Gastrocnemius medialis (tissue), 4 donors: ENCODE results near the gene CTCF. TPM values are rescaled to one million over a fixed set of nuclear protein-coding genes. Genes with fewer than 3 reads are reported as not detected.

ENCODE experiments used
- ATAC-seq, 2 donors: fragments of 150-250 bp; one replicate each; pipeline ENCODE4 v1.9.1; 2016
- DNase-seq, 2 donors: peaks; one replicate each; pipeline ENCODE4 v3.0.0-alpha.2; 2019
- H3K27ac ChIP-seq, 4 donors: fragments of 200-600 bp; sonication (generic); 1 replicate in 1 of 4; 2 replicates in 3 of 4; pipeline ENCODE4 v1.5.1; 2016 to 2018; ENCODE audit warnings: mild to moderate bottlenecking in 2 of 4, moderate library complexity in 1 of 4
- H3K27me3 ChIP-seq, 3 donors: fragments of 200-600 bp; sonication (generic) in 2 of 3; 1 replicate in 1 of 3; 2 replicates in 2 of 3; pipeline versions ENCODE4 v1.5.1 to v1.6.0; 2016 to 2019; ENCODE audit warnings: mild to moderate bottlenecking in 1 of 3, moderate library complexity in 1 of 3
- H3K36me3 ChIP-seq, 2 donors: fragments of 200-600 bp; sonication (generic) in 1 of 2; one replicate each; pipeline ENCODE4 v1.5.1; 2017 to 2018
- H3K4me1 ChIP-seq, 2 donors: fragments of 200-600 bp; sonication (generic) in 1 of 2; one replicate each; pipeline ENCODE4 v1.5.1; 2016 to 2017; ENCODE audit warnings: mild to moderate bottlenecking in 2 of 2
- H3K4me3 ChIP-seq, 4 donors: fragments of 200-600 bp; sonication (generic) in 3 of 4; 1 replicate in 1 of 4; 2 replicates in 3 of 4; pipeline ENCODE4 v1.5.1; 2016 to 2019; ENCODE audit warnings: mild to moderate bottlenecking in 2 of 4
- H3K9me3 ChIP-seq, 3 donors: fragments of 200-600 bp; sonication (generic) in 2 of 3; 1 replicate in 1 of 3; 2 replicates in 2 of 3; pipeline ENCODE4 v1.5.1; 2016 to 2019
- CTCF ChIP-seq, 5 experiments: fragments of 450-650 bp in 3 of 5; fragments of 200-600 bp in 2 of 5; sonication (generic) in 2 of 5; IDR thresholded peaks in 4 of 5; conservative IDR thresholded peaks in 1 of 5; 1 replicate in 4 of 5; 2 replicates in 1 of 5; pipeline ENCODE4 v1.5.1; 2016 to 2019; ENCODE audit warnings: antibody characterized with exemption in 5 of 5, mild to moderate bottlenecking in 3 of 5, moderate library complexity in 3 of 5
- POLR2A ChIP-seq, 2 donors: fragments of 450-650 bp; IDR thresholded peaks; one replicate each; pipeline ENCODE4 v1.6.1; 2017; ENCODE audit warnings: antibody characterized with exemption in 2 of 2, mild to moderate bottlenecking in 2 of 2, moderate library complexity in 2 of 2
- in situ Hi-C, 4 donors: fragments of 200-750 bp; cut with MboI; loops; one replicate each; pipeline versions ENCODE4 v1.15.0 to v1.8.0; 2017; ENCODE audit warnings: low sequenced_read_pairs in 4 of 4
- intact Hi-C: fragments of 100-400 bp; cut with DNase I; formaldehyde crosslinking; loops from one replicate; pipeline ENCODE4 v1.15.1; 2023; ENCODE audit warnings: low total_unique reads
- total RNA-seq, 4 donors: library from RNA; depleted of rRNA; stranded (reverse); fragments of >200 nt; gene quantifications; one replicate each; pipeline versions ENCODE4 v1.1.0 to v1.2.3, GENCODE V29; 2016

The CTCF gene
- total RNA-seq, 4 donors from 2014 or later, result 25.9 to 35.9 (median 30.3) TPM

GRCh38 chr16:67549240-67549639 lies 13.1 kb upstream of the CTCF start:
- DNase-seq (no peak), ATAC-seq (no peak)
- Histone ChIP-seq H3K4me3 (no peak overlapping the region), H3K9me3 (no peaks in the 10 kb centered on the region), H3K4me1 (peaks cover 56 to 63% of the 10 kb centered on the region in 2 donors), H3K27ac (peak overlapping the region; percentile 2 to 74 (median 40)), H3K27me3 (no peaks in the 10 kb centered on the region), H3K36me3 (peaks cover 0 to 22% of the 10 kb centered on the region in 2 donors)
- intact Hi-C loops, result no loop called here
- TF ChIP-seq CTCF (IDR thresholded peaks at IDR 0.05 in 4 of 5, conservative IDR thresholded peaks at IDR 0.05 in 1 of 5) (no peak), POLR2A (IDR thresholded peaks at IDR 0.05) (no peak)
- in situ Hi-C loops, result loop anchor here in 1 of 4 donors (10.0 kb wide), 1 partner anchor 96 kb away; the partner anchor contains the start of gene CARMIL2

GRCh38 chr16:67549936-67550335 lies 12.4 kb upstream of the CTCF start:
- DNase-seq (no peak), ATAC-seq (no peak)
- Histone ChIP-seq H3K27me3 (no peaks in the 10 kb centered on the region), H3K4me3 (no peak overlapping the region), H3K4me1 (peaks cover 56 to 63% of the 10 kb centered on the region in 2 donors), H3K36me3 (peaks cover 0 to 16% of the 10 kb centered on the region in 2 donors), H3K9me3 (no peaks in the 10 kb centered on the region), H3K27ac (peak overlapping the region; percentile 2 to 53 (median 33))
- TF ChIP-seq POLR2A (IDR thresholded peaks at IDR 0.05), result no peak
- TF ChIP-seq CTCF (IDR thresholded peaks at IDR 0.05 in 4 of 5, conservative IDR thresholded peaks at IDR 0.05 in 1 of 5), result no peak
- intact Hi-C loops, result loop anchor here (10.0 kb wide), 1 partner anchor 385 kb away; the partner anchor contains the start of genes CTRL and PSMB10
- in situ Hi-C loops, result loop anchor here in 3 of 4 donors (10.0 kb wide), 2 partner anchors 95 to 115 kb away; partner anchors contain the start of genes ACD (in 2 of the 3), C16orf86 (in 2 of the 3), ENKD1 (in 2 of the 3) and PARD6A (in 2 of the 3)

DNA sequence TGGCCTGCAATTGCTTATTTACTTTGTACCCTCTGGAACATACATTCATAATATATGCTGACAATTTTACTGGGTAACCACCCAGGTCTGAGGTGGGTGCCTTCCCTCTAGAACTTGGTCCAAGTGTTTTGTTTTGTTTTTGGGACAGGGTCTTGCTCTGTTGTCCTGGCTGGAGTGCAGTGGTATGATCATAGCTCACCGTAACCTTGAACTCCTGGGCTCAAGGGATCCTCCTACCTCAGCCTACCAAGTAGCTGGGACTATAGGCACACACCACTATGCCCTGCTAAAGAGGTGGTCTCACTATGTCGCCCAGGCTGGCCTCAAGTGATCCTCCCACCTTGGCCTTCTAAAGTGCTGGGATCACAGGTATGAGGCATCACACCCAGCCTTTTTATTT lies 11.2 kb upstream of the CTCF start:
- intact Hi-C loops (loop anchor here (10.0 kb wide), 1 partner anchor 384 kb away; the partner anchor contains the start of genes CTRL and PSMB10), in situ Hi-C loops (loop anchor here in 2 of 4 donors (10.0 kb wide), 1 partner anchor 114 kb away; the partner anchor contains the start of genes ACD (in 2 of the 2), C16orf86 (in 2 of the 2), ENKD1 (in 2 of the 2) and PARD6A (in 2 of the 2))
- Histone ChIP-seq H3K27me3 (no peaks in the 10 kb centered on the region), H3K27ac (peak overlapping the region in 1 of 4 donors; percentile 71), H3K9me3 (no peaks in the 10 kb centered on the region), H3K4me3 (no peak overlapping the region), H3K4me1 (peaks cover 57 to 67% of the 10 kb centered on the region in 2 donors), H3K36me3 (peaks cover 0 to 5% of the 10 kb centered on the region in 2 donors)
- TF ChIP-seq POLR2A (IDR thresholded peaks at IDR 0.05) (no peak), CTCF (IDR thresholded peaks at IDR 0.05 in 4 of 5, conservative IDR thresholded peaks at IDR 0.05 in 1 of 5) (no peak)
- ATAC-seq (no peak), DNase-seq (no peak)

DNA sequence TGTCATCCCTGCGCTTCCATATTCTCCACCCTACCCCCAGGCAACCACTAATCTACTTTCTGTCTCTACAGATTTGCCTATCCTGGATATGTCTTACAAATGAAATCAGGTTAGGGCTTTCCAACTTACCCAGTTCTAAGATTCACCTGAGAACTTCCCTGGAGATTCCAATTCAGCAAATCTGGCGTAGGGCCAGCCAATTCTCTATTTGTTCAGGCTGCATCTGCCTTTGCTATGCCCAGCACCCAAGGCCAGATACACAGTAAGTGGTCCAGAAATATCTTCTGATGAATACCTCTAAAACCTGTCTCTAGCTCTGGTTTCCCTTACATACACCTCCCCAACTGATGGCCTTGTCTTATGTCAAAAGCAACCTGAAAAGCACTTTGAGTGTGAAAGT lies 10.4 kb upstream of the CTCF start:
- H3K27ac ChIP-seq, result peak overlapping the region; percentile 31 to 71 (median 42)
- ATAC-seq, result no peak
- no peak overlapping the region for H3K4me3 ChIP-seq
- no peak for DNase-seq
- in situ Hi-C loops (loop anchor here in 2 of 4 donors (10.0 kb wide), 1 partner anchor 113 kb away; the partner anchor contains the start of genes ACD (in 2 of the 2), C16orf86 (in 2 of the 2), ENKD1 (in 2 of the 2) and PARD6A (in 2 of the 2)), intact Hi-C loops (loop anchor here (10.0 kb wide), 1 partner anchor 383 kb away; the partner anchor contains the start of genes CTRL and PSMB10)
- H3K4me1 ChIP-seq, result peaks cover 52 to 58% of the 10 kb centered on the region in 2 donors
- no peaks in the 10 kb centered on the region for H3K27me3 ChIP-seq
- no peaks in the 10 kb centered on the region for H3K36me3 ChIP-seq
- H3K9me3 ChIP-seq, result no peaks in the 10 kb centered on the region
- no peak for TF ChIP-seq POLR2A (IDR thresholded peaks at IDR 0.05)

GRCh38 chr16:67552476-67552875 lies 9.8 kb upstream of the CTCF start:
- peaks cover 47 to 53% of the 10 kb centered on the region in 2 donors for H3K4me1 ChIP-seq
- DNase-seq (no peak), ATAC-seq (peak in 1 of 2 donors; percentile 35)
- in situ Hi-C loops, result loop anchor here in 2 of 4 donors (10.0 kb wide), 1 partner anchor 112 kb away; the partner anchor contains the start of genes ACD (in 2 of the 2), C16orf86 (in 2 of the 2), ENKD1 (in 2 of the 2) and PARD6A (in 2 of the 2)
- no peaks in the 10 kb centered on the region for H3K36me3 ChIP-seq
- TF ChIP-seq POLR2A (IDR thresholded peaks at IDR 0.05) (no peak), CTCF (IDR thresholded peaks at IDR 0.05 in 4 of 5, conservative IDR thresholded peaks at IDR 0.05 in 1 of 5) (no peak)
- intact Hi-C loops, result loop anchor here (10.0 kb wide), 1 partner anchor 382 kb away; the partner anchor contains the start of genes CTRL and PSMB10
- H3K27me3 ChIP-seq, result no peaks in the 10 kb centered on the region
- no peak overlapping the region for H3K4me3 ChIP-seq
- peak overlapping the region; percentile 31 to 71 (median 42) for H3K27ac ChIP-seq
- H3K9me3 ChIP-seq, result no peaks in the 10 kb centered on the region
